AG09319 (cell line): Measurements from ENCODE around the gene EN2.

ENCODE experiments used
- DNase-seq: peaks from one replicate; pipeline ENCODE4 v3.0.0-alpha.2; 2010; ENCODE audit warnings: low read depth; ENCODE audit errors: extremely low read depth
- TF ChIP-seq, protein P1 (sequence below): IDR thresholded peaks from 2 replicates; pipeline ENCODE4 v1.5.1; 2011; ENCODE audit warnings: low read depth, mild to moderate bottlenecking, inconsistent platforms, low read length, moderate library complexity

EN2 gene

GRCh38 chr7:155497149-155497901, 39.4 kb downstream of the EN2 start:
- TF ChIP-seq, protein P1, sequence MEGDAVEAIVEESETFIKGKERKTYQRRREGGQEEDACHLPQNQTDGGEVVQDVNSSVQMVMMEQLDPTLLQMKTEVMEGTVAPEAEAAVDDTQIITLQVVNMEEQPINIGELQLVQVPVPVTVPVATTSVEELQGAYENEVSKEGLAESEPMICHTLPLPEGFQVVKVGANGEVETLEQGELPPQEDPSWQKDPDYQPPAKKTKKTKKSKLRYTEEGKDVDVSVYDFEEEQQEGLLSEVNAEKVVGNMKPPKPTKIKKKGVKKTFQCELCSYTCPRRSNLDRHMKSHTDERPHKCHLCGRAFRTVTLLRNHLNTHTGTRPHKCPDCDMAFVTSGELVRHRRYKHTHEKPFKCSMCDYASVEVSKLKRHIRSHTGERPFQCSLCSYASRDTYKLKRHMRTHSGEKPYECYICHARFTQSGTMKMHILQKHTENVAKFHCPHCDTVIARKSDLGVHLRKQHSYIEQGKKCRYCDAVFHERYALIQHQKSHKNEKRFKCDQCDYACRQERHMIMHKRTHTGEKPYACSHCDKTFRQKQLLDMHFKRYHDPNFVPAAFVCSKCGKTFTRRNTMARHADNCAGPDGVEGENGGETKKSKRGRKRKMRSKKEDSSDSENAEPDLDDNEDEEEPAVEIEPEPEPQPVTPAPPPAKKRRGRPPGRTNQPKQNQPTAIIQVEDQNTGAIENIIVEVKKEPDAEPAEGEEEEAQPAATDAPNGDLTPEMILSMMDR, result no peak
- DNase-seq, result no peak

- DNase-seq, result no peak
Observed at GRCh38 chr7:155505422-155505793, 47.5 kb downstream of the EN2 start.

DNA sequence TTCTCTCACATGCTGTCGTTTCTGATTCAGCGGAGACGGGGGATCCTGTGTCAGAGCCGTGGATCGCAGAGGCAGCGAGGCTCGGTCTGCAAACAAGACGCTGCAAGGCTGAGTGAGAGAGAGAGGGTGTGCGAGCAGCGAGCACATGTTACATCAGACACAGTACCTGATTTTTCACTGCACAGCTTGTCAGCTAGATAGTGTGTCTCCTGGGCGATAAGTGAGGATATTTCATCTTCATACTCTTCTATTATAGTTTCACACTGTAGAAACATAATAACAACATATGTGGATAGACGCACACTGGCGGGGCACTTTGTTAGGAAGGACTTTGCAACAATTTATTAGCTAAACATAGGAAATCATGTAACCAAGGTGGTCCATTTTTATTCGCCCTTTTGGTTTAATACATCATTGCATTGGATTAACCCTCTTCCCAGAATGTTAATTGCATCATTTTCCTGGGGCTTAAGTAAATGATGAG, 49.0 kb downstream of the EN2 start:
- DNase-seq, result no peak
- TF ChIP-seq, protein P1, result no peak

More at GRCh38 chr7:155505422-155505793, 47.5 kb downstream of the EN2 start:
- TF ChIP-seq, protein P1, result no peak

DNA sequence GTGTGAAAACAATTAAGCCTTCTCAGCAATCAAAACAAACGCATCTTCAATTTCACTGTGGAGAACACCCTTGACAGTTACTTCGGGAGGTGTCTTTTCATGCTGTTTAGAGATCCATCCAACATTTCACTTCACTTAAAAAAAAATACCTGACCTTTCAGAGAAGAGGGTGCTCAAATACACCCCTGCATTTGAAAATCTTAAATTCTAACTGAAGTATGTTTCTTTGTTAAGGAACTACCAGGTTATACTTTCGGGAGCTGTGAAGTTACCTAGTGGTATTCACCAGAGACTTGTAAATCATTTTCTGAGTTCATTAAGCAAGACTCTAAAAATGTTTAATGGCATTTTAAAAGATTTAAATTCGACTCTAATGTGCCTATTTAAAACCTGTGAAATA, 49.6 kb downstream of the EN2 start:
- TF ChIP-seq, protein P1, result no peak
- no peak for DNase-seq

DNA sequence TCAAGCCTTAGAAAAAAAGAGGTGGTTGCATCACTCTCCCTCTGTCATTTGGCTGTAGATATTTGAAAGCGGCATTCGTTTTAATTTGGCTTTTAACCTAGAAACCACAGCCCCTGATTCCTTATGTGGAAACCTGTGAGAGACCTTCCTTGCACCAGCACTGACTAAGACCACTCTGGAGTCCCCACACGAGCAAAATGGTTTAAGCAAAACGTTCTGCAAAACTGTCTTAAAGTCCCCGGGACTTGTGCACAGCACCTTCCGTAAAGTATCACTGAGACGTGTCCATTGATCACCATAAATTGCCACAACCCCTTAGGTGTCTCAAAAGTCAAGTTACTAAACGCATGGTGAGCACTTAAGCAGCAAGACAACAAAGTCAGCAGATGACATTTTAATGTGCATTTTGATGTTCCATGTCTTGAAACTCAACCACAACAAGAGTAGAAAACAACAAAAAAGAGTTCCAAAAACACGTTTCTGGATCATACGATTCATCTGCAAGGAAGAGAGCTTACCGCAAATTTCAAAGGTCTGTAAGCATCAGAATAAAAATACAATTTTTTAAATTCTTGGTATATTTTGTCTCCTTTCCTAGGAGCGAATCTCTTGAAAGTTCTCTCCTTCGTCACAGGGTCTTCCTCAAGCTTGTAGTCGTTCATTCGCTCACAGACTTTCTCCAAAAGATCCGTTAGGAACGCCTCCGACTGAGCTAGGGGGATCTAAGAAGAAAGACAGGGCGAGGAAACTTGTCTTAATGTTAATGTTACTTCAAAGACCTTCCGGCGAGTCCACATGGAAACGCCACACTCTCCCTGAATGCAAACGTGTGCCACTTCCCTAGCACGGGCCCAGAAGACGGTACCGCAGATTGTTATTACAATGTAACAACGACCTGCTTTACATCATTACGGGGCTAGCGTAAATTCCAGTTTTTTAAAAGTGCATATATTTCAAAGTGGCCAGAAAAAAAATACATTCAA, 50.7 kb downstream of the EN2 start:
- DNase-seq, result no peak
- TF ChIP-seq, protein P1, result no peak

- no peak for DNase-seq
- TF ChIP-seq, protein P1, result no peak
Observed at GRCh38 chr7:155509359-155509724, 51.4 kb downstream of the EN2 start.
